T-helper 2 cell treated with Interferon-gamma antibody and Interleukin-4, amounts not matched to agents 5 μg/mL and 100 μg/mL, for 36 hours (primary cell): ENCODE measurements around the gene RASGRF2.
"Not testable (repeated sequence)": the region's sequence is repeated elsewhere in the genome, so short reads cannot be mapped to it uniquely, and the experiment has no call there.

ENCODE experiments used
- DNase-seq: peaks from one replicate; pipeline ENCODE4 v3.0.0; 2021; ENCODE audit warnings: low spot score
- H3K27ac Mint-ChIP-seq: one replicate; pipeline ENCODE4 v1.8.0; 2021; ENCODE audit warnings: mild to moderate bottlenecking, mixed read lengths
- H3K27me3 Mint-ChIP-seq: one replicate; pipeline ENCODE4 v1.8.0; 2021; ENCODE audit warnings: low read depth, mixed read lengths
- H3K36me3 Mint-ChIP-seq: one replicate; pipeline ENCODE4 v1.8.0; 2021; ENCODE audit warnings: low read depth, mixed read lengths
- H3K4me1 Mint-ChIP-seq: one replicate; pipeline ENCODE4 v1.8.0; 2021; ENCODE audit warnings: low read depth, mixed read lengths
- H3K4me3 Mint-ChIP-seq: one replicate; pipeline ENCODE4 v1.8.0; 2022; ENCODE audit warnings: mild to moderate bottlenecking, moderate library complexity, mixed read lengths
- H3K9me3 Mint-ChIP-seq: one replicate; pipeline ENCODE4 v1.8.0; 2021; ENCODE audit warnings: mixed read lengths

Gene RASGRF2

GRCh38 chr5:81251922-81252321, 291.8 kb downstream of the RASGRF2 start:
- H3K4me3 Mint-ChIP-seq, result no peak overlapping the region
- H3K27ac Mint-ChIP-seq, result no peak overlapping the region
- no peaks in the 10 kb centered on the region for H3K27me3 Mint-ChIP-seq
- DNase-seq, result no peak
- peaks cover 3% of the 10 kb centered on the region for H3K4me1 Mint-ChIP-seq
- no peaks in the 10 kb centered on the region for H3K9me3 Mint-ChIP-seq
- H3K36me3 Mint-ChIP-seq, result no peaks in the 10 kb centered on the region

DNA sequence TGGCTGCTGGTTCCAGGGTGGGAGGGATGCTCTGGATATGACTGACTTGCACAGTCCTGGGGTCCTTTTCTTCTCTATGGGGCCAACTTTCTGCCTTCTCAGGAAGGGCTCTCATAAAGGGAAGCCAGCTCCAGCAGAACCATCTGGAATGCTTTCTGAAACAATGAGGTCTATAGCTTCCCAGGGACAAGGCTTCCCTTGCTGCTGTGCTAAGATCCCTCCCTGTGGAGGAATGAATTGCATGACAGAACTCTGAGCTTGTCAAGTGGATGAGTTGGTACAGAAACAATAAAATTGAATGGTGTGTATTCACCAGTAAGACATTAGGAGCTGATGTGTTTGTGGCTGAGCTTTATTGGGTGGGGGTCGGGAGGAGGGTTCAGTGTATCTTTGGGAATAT, 292.7 kb downstream of the RASGRF2 start:
- Mint-ChIP-seq H3K9me3 (no peaks in the 10 kb centered on the region), H3K4me3 (no peak overlapping the region), H3K36me3 (no peaks in the 10 kb centered on the region), H3K27ac (no peak overlapping the region), H3K27me3 (no peaks in the 10 kb centered on the region), H3K4me1 (peaks cover 3% of the 10 kb centered on the region)
- no peak for DNase-seq

- Mint-ChIP-seq H3K4me1 (peaks cover 3% of the 10 kb centered on the region), H3K27ac (no peak overlapping the region), H3K36me3 (no peaks in the 10 kb centered on the region), H3K9me3 (no peaks in the 10 kb centered on the region), H3K27me3 (no peaks in the 10 kb centered on the region), H3K4me3 (no peak overlapping the region)
- DNase-seq, result no peak
Observed at GRCh38 chr5:81253875-81254274, 293.7 kb downstream of the RASGRF2 start.

GRCh38 chr5:81254886-81255559, 294.9 kb downstream of the RASGRF2 start:
- peaks cover 6% of the 10 kb centered on the region for H3K36me3 Mint-ChIP-seq
- peaks cover 7% of the 10 kb centered on the region for H3K9me3 Mint-ChIP-seq
- peaks cover 3% of the 10 kb centered on the region for H3K4me1 Mint-ChIP-seq
- H3K4me3 Mint-ChIP-seq, result no peak overlapping the region
- H3K27ac Mint-ChIP-seq, result no peak overlapping the region
- H3K27me3 Mint-ChIP-seq, result no peaks in the 10 kb centered on the region
- DNase-seq, result no peak

DNA sequence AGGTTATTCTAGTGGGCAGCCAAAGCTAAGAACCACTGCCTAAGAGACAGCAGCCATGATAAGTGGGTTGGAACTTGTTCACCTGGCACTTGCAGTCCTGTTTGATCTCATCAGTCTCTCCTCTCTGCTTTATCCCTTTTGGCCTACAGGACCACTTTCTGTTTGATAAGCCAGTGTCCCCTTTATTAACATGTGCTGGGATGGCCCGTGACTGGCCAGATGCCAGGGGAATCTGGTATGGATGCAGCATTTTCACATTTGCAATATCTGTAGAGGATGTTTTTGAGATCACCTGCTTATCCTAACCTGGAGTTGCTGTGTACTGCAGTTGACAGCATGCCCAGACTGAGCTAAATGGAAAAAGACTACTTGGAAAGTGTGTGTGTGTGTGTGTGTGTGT, 296.6 kb downstream of the RASGRF2 start:
- Mint-ChIP-seq H3K27me3 (no peaks in the 10 kb centered on the region), H3K36me3 (peaks cover 11% of the 10 kb centered on the region), H3K27ac (no peak overlapping the region), H3K4me3 (no peak overlapping the region), H3K4me1 (peaks cover 3% of the 10 kb centered on the region), H3K9me3 (peaks cover 18% of the 10 kb centered on the region)
- DNase-seq, result no peak

GRCh38 chr5:81262796-81263195, 302.6 kb downstream of the RASGRF2 start:
- Mint-ChIP-seq H3K36me3 (peaks cover 11% of the 10 kb centered on the region), H3K9me3 (peaks cover 33% of the 10 kb centered on the region)
- H3K27ac Mint-ChIP-seq, H3K4me1 Mint-ChIP-seq, DNase-seq, H3K27me3 Mint-ChIP-seq, H3K4me3 Mint-ChIP-seq: not testable (repeated sequence)

DNA sequence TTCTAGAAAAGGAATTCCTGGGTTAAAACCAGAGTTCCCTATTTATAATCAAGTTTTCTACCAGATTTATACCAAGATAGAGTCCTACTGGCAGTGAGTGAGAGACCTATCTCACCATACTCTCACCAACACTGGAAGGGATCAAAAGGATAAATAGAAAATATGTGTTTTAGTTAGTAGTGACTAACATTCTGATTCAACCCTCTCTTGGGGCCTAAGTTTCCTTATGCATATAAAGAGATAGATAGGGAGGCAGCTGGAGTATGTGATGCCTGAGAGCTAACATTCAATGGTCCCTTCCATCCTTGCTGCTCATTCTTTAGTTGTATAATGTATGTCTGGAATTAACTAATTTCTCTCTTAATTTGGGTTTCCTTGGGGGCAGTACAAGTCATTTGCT, 304.9 kb downstream of the RASGRF2 start:
- Mint-ChIP-seq H3K27me3 (no peaks in the 10 kb centered on the region), H3K9me3 (peaks cover 25% of the 10 kb centered on the region), H3K4me1 (no peaks in the 10 kb centered on the region), H3K27ac (no peak overlapping the region), H3K4me3 (no peak overlapping the region), H3K36me3 (peaks cover 5% of the 10 kb centered on the region)
- DNase-seq, result no peak

DNA sequence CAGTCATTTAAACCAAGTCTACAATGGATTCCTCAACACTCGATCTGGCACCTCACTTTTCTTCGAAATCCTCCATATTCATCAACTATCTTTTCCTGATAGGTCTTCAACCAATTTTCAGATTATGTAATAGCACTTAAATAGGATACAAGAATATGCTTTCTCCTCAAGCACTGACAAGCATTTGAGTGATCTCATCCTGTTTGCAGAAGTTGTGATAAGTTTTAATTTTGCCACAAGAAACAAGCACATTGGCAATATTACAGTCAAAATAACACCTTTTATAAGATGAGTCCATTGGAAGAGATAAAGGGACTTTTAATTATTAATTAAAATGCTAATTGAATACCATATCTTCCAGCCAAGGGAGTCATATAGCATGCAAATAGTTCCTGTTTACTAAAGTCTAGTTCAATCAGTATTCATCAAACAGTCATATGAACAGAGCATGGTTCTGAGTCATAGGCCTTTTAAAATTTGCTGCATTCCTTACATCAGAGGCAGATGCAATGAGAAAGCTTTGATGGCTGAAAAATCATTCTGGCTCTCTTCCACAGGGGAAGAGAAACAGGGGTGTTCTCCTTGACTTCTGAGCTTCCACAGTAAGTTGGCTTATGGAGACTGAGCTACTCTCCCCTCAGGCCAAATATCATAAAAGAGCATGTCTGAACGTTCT, 308.5 kb downstream of the RASGRF2 start:
- Mint-ChIP-seq H3K27ac (no peak overlapping the region), H3K4me3 (no peak overlapping the region), H3K27me3 (no peaks in the 10 kb centered on the region), H3K36me3 (peaks cover 12% of the 10 kb centered on the region), H3K9me3 (peaks cover 29% of the 10 kb centered on the region), H3K4me1 (no peaks in the 10 kb centered on the region)
- no peak for DNase-seq

- H3K4me3 Mint-ChIP-seq, result no peak overlapping the region
Observed at GRCh38 chr5:81269751-81270393, 309.7 kb downstream of the RASGRF2 start.

GRCh38 chr5:81270394-81271027, 310.3 kb downstream of the RASGRF2 start:
- DNase-seq, H3K27ac Mint-ChIP-seq, H3K4me1 Mint-ChIP-seq, H3K27me3 Mint-ChIP-seq, H3K4me3 Mint-ChIP-seq: not testable (repeated sequence)
- Mint-ChIP-seq H3K36me3 (peaks cover 18% of the 10 kb centered on the region), H3K9me3 (peaks cover 43% of the 10 kb centered on the region)

More at GRCh38 chr5:81269751-81270393, 309.7 kb downstream of the RASGRF2 start:
- Mint-ChIP-seq H3K4me1 (no peaks in the 10 kb centered on the region), H3K9me3 (peaks cover 37% of the 10 kb centered on the region), H3K27ac (no peak overlapping the region), H3K36me3 (peaks cover 14% of the 10 kb centered on the region), H3K27me3 (no peaks in the 10 kb centered on the region)
- no peak for DNase-seq
